GM12872 (cell line): ENCODE results near the gene CYREN.

Source experiments
- CTCF ChIP-seq: IDR thresholded peaks from 3 replicates; pipeline ENCODE4 v1.5.1; 2011; ENCODE audit warnings: low read depth, mild to moderate bottlenecking, low read length, moderate library complexity; ENCODE audit not compliant: insufficient read depth

CYREN gene

GRCh38 chr7:135201350-135201749 is 30.8 kb upstream of the CYREN start:
- no peak for TF ChIP-seq CTCF

DNA sequence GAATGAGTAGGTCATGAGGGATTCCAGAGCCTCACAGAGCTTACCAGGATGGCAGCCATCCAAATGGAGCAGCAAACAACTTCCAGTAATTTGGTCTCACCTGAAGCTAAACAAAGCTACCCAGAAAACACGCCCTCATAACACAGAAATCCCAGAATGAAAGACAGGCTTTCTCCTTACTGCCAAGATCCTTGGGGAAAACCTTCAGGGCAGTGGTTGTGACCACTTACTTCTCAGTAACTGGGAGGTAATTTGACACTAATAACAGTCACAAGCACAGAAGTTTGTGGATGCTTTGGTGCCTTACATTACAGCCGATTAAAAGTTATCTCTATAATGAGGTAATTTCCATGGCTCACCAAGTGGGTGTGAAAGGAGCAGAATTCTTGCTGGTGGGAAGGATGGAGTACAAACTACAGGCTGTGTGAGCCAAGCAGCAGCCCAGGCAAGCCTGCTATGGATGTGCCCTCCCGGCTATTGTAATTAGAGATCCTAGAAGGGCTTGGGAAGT is 30.4 kb upstream of the CYREN start:
- no peak for TF ChIP-seq CTCF

DNA sequence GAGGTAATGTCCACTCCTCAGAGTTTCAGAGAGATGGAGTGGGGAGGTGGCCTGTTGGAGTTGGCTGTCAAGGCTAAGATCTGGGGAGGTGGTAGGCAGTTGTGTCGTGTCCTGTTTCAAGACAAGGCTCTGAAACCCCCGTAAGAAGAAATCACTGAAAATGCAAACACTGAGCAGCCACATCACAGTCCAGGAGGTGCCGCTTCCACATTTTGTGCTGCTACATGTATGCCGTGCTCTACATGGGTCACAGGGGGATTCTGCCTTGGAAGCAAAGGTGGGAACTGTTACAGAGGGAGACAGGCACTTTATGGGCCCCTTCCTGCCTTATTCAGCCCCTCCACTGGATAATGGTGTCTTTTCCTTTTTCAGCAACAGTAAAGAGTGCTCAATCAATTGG is 28.9 kb upstream of the CYREN start:
- TF ChIP-seq CTCF = no peak

DNA sequence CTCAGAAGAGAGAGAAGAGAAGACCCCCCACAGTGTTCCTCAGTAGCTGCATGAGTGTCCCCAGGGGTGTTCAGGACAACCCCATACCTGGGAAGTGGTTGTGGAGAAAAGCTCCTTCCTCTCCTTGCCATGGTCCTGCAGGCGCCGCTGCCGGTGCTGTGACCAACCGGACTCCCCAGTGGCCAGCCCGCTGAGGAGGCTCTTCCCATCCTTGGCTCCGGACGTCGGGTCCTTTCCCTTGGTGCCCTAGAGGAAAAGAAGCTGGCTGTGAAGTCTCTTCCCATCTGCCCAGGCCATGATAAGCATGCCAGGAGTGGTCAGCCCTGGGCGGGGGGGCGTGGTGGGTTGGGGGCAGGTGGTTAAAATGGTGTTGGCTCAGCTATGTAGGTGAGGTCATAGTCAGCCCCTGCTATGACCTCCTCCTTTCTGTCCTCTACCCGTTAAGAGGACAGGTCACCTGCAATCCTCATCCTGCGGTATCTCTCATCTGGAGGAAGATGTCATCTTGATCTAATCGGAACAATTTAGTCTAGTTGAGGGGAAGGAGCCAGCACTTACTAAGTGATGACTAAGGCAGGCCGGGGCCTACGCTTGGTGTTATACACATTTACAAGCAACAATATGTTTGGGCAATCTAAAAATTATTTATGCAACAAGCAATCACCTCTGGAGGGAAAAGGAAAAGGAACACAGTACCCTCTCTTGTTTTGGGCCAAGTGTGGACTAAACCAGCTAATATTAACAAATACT is 27.6 kb upstream of the CYREN start:
- no peak for TF ChIP-seq CTCF

DNA sequence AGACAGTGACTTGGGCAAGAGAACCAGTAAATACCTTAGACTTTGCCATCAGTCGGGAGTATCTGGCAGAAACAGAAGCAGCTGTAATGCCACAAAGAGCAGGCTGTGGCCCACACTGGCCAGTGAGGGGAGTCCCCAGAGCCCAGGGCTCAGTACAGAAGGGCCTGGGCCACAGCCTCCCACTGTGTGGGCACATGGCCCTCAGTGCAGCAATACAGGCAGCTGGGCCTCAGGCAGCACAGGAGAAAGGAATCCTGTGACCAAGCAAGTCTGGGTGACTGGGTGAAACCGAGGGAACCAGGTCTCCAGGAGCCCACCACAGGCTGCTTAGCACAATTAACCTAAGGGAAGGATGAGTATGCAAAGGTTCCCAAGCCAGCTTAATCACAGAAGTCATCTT is 26.8 kb upstream of the CYREN start:
- no peak for TF ChIP-seq CTCF

DNA sequence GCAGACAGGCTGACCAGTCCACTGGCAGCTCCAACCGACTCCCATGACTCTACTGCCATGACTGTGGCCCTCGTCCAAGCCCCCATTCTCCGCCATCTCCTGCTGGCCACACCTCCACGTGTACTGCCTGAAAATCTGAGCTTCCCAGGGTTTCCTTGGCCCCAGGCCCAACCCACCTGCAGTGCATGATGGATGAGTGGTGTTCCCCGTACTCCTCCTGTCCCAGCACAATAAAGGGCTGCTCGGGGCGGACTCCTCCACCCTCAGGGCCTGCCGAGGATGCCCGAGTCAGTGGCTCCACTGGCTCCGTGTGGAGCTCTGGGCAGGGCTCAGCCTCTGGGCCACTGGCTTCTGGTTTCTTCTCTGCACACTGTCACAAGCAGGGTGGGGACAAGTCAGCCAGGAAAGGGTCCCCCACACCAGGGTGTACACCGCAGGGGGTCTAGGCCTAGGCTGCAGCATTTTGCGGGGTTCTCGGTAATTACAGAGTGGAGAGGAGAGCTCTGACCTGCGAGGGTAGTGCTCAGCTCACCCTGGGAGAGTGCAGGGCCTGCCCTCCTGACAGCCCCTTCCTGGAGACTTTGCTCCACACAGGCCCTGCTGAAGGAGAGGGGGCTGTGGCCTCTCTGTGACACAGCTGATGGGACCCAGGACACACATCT is 25.6 kb upstream of the CYREN start:
- no peak for TF ChIP-seq CTCF

DNA sequence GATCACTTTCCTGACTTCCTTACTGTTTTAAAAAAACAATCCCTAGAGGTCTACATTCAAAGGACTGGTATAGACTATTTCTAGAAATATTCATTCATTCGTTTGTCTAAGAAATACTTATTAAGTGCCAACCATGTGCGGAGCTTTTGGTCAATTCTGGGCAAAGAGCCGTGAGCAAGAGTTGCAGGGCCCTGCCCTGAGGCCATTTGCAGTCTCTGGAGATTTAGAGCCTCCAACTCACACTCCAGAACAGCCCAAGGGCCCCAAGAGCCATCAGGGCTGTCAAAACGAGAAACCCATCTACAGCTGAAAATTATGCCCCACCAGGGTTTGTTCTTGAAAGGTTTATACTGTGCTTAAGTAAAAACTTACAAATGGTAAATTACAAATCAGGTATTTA is 24.6 kb upstream of the CYREN start:
- TF ChIP-seq CTCF = no peak
